HG03378 (cell line): ENCODE data around the gene S100A7A.

Experiments used
- ATAC-seq: cut with Tn5 transposase; IDR thresholded peaks from one replicate; pipeline ENCODE4 v1.9.1; 2021; ENCODE audit warnings: mild to moderate bottlenecking, moderate library complexity; ENCODE audit not compliant: unreplicated experiment

The S100A7A gene

DNA sequence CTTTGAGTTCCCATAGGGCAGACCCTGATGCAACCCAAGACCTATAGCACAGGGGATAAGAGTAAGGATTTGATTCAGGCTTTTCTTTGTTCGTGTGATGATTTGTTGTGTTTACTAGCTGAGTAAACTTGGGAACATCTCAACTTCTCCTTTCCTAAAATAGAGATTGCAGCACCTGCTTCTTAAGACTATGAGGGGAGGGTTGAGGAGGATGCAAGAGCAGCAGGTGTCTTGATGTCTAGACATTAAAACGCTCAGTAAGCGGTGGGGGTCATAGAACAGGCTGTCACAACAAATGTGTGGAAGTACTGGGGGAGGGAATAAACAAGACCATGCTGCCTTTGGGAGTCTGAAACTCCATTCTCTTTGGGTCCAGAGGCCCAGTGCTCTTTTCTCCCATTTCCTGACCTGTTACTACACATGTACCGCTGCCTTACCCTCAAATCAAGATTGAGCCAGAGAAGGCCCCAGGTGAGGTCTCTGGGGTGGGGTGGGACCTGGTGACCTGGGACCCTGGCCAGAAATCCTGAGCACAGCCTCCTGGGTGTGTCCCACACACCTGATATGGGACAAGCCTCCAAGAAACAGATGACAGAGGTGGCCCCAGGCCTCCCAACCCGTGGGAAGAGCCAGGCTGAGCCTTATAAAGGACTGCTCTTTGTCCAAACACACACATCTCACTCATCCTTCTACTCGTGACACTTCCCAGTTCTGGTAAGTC, at the start of gene S100A7A:
Gene S100A7A (plus strand): TSS at position 671 of the 721 bp plus-strand sequence. CDS start 1,563 bp downstream, outside the sequence.
- ATAC-seq, result no peak

- no peak for ATAC-seq
These were observed 49.2 kb upstream of the S100A7A start for GRCh38 chr1:153367090-153367489.

- no peak for ATAC-seq
These were observed 47.8 kb upstream of the S100A7A start for GRCh38 chr1:153368495-153368894.

DNA sequence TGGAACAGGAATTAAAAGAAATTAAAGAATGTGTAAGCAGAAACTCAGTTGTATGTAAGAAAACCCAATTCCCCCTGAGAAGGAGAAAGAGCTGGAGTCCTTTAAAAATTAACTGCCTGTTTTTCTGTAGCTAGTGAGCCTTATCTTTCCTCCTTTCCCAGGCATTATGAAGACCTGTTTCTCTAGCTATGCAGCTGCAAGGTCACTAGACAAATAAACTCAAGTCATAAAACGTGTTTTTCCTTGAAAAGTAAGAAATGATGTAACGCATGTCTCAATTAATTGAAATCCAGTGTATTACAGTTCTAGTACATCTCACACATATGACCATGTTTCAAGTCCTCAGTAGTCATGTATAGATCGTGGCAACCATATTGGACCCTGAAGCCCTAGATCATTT, 46.2 kb upstream of the S100A7A start:
- ATAC-seq, result no peak

- ATAC-seq, result no peak
These were observed 45.1 kb upstream of the S100A7A start for GRCh38 chr1:153371231-153371630.

DNA sequence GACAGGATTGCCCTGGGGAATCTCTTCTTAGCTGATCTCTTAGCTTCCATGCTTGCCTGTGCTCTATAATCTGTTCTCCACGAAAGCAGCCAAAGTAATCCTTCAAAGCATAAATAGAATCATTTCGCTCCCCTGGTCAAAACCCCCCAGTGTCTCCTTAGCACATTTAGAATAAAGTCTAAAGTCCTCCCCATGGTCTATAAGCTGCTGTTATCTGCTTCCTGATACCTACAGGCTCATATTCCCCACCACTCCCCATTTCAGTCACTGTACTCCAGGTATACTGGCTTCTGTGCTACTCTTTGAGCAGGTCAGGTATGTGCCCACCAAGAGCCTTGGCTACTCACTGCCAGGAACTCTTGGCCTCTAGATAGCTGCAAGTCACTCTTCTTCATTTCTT, 43.7 kb upstream of the S100A7A start:
- ATAC-seq, result no peak

DNA sequence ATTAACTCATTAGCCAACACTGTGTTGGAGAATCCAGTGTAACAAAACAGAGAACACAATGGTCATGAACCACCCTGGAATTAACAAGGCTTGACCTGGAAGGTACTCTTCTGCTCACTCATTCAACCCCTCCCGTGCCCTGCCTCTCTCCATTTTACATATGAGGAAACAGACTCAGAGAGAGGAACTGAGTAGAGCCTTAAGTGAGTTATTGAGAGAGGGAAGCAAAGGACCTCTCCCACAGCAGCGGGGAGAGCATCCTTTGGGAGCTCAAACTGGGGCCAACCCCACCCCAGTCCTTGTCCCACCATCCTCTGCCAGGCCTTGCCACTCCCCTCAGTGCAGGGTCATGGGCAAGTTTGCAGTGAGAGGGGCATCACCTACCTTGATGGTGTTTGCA, 42.2 kb upstream of the S100A7A start:
- ATAC-seq, result no peak

- ATAC-seq, result no peak
These were observed 40.8 kb upstream of the S100A7A start, which contains the start of gene S100A12 for GRCh38 chr1:153375511-153375910. S100A12 (minus strand) TSS chr1:153375621; CDS start chr1:153374592, 1,029 bp downstream.

GRCh38 chr1:153379591-153379990, 36.7 kb upstream of the S100A7A start:
- no peak for ATAC-seq

DNA sequence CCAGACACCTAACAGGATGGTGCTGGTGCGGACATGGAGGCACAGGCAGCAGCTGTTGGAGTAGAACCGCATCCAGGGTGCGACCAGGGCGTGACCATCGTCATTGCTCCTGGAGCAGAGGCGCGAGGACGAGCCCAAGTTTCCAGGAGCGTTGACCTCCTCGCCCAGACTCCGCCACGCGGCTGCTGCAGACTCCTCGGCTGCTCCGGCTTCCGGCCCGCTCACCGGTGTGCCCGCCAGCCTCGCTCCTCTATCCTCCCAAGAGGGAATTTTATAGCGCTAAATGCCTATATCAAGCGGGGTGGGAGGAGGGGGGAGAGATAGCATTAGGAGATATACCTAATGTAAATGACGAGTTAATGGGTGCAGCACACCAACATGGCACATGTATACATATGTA, 35.6 kb upstream of the S100A7A start:
- no peak for ATAC-seq

DNA sequence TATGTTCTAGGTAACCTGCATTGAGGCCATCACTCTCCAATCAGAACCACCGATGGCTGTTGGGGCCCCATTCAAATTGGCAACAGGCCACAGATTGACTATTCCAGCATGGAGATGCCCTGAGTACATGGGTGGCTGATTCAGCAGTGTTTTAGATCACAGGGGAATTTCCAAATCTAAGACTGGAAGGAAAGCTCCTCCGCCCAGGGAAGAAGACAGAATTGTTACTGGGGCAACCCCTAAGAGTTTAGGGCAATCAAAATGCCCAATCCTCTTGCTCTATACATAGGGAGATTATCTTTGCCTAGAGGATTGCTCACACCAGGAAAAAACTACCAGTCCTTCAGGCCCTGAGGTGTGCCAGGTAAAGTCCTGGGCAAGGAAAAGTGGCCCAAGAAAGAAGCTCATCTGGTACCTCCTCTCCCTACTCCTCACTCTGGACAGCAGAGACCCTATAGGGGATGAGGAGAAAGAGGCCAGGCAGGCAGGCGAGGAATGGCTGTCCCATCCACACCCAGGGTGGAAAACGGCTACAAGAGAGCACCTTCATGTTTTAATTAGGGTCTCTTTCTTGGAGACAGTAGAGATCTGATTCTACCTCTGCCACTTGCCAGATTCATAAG, 31.3 kb upstream of the S100A7A start:
- no peak for ATAC-seq

GRCh38 chr1:153386500-153386901, 29.8 kb upstream of the S100A7A start:
- ATAC-seq, result no peak

DNA sequence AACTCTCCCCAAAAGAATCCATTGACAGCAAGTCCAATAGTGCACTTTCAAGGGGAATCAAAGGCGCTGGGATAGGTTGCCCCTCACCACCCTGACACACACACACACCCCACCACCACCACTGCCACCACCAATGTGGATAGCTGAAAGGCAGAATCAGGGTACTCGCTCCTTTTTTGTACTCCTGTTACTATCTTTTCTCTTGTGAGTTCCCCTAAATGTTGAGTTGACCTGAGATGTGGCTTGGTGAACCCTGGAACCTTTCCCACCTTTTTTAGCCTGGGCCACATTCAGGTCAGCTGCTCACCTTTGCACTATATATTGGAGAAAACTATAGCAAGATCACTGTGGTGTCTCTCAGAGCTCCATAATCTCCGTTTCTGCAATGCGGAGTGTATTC, 29.3 kb upstream of the S100A7A start:
- ATAC-seq, result no peak

- no peak for ATAC-seq
These were observed 28.5 kb upstream of the S100A7A start for GRCh38 chr1:153387785-153388184.

- ATAC-seq, result no peak
These were observed 26.9 kb upstream of the S100A7A start for GRCh38 chr1:153389401-153389800.

GRCh38 chr1:153389973-153390879, 26.1 kb upstream of the S100A7A start:
- ATAC-seq, result no peak

GRCh38 chr1:153390938-153391710, 25.2 kb upstream of the S100A7A start, which contains the start of gene S100A8:
S100A8 (minus strand) TSS chr1:153391073; CDS start chr1:153390535, 538 bp downstream.
- ATAC-seq, result no peak

DNA sequence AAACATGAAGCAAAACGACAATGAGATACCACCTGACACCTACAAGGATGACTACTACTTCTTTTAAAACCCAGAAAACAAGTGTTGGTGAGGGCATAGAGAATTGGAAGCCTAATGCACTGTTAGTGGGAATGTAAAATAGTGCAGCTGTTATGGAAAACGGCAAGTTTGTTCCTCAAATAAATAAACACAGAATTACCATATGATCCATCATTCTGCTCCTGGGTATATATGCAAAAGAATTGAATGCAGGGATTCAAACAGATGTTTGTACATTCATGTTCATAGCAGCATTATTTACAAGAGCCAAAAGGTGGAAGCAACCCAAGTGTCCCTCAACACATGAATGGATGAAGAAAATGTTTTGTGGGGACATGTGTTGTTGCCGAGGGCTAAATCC, 24.1 kb upstream of the S100A7A start:
- ATAC-seq, result no peak

DNA sequence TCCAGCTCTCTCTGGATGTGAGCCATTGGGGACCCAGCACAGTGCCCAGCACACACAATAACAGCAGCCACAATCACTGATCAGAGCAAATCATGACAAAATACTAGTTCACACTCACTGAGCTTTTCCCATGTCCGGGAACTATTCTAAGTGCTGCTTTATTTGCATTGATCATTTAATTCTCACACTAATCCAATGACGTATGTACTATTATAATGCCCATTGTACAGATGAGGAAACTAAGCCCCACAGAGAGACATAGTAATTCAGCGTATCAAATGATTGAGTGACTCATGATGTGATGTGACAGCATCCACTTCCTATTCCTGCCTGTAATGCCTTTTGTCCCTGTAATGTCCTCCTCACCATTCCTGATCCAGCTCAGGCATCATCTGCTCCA, 23.5 kb upstream of the S100A7A start:
- ATAC-seq, result no peak

DNA sequence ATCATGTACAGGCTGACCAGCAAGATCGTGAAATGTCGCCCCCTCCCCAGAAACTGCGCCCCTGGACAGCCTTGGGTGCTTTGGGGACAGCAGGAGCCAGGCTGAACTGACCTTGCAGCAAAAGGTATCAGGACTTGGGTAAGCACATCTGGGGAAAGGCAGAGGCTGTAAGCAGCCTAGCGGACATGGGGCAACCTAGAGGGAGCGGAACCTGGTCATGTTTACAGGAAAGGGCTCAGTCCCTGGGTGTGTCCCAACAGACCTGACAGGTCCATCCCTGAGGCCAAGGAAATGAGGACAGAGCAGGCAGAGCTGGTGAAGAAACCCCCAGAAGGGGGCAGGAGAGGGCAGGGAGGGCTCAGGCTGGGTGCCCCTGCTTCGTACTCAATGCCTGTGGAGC, 22.4 kb upstream of the S100A7A start:
- ATAC-seq, result no peak

DNA sequence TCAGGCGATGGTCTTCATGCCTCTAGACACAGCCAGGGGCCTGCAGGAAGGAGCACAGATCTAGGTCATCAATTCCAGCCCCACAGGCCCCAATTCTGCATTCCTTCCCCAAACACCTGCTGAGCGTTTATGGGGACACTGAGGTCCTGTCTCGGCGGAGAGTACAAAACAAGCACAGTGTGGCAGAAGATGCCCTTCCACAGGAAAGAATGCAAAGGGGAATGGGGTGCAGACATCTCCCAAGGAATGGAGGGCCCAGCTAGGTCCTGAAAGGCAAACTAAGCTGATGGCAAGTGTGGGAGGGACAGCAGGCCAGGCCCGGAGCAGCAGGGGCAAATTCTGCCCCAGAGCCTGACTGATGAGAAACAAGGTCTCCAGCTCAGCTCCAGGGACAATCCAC, 21.9 kb upstream of the S100A7A start:
- no peak for ATAC-seq
